Upper lobe of left lung (tissue), 6 donors: ENCODE results near the gene TMEM235. TPM values are rescaled to one million over a fixed set of nuclear protein-coding genes. Genes with fewer than 3 reads are reported as not detected.

Experiments
- ATAC-seq, 2 donors: fragments of 200-7000 bp; cut with Tn5 transposase; one replicate each; pipeline ENCODE4 v1.9.1; 2022; ENCODE audit warnings: mild to moderate bottlenecking in 2 of 2, moderate library complexity in 2 of 2; ENCODE audit not compliant: low FRiP score in 2 of 2
- DNase-seq, 2 donors: peaks; one replicate each; pipeline ENCODE4 v3.0.0-alpha.2; 2019 to 2020
- H3K27ac ChIP-seq, 4 donors: fragments of 200-600 bp; sonication (generic); one replicate each; pipeline ENCODE4 v1.5.1; 2016 to 2019
- H3K27me3 ChIP-seq, 4 donors: fragments of 200-600 bp; sonication (generic); one replicate each; pipeline ENCODE4 v1.5.1; 2017 to 2019
- H3K36me3 ChIP-seq, 4 donors: fragments of 200-600 bp; sonication (generic); one replicate each; pipeline ENCODE4 v1.5.1; 2016 to 2019
- H3K4me1 ChIP-seq, 4 donors: fragments of 200-600 bp; sonication (generic); one replicate each; pipeline ENCODE4 v1.5.1; 2018 to 2019
- H3K4me3 ChIP-seq, 4 donors: fragments of 200-600 bp; sonication (generic); one replicate each; pipeline ENCODE4 v1.5.1; 2017 to 2019; ENCODE audit warnings: mild to moderate bottlenecking in 2 of 4, moderate library complexity in 1 of 4
- H3K9me3 ChIP-seq, 4 donors: fragments of 200-600 bp; sonication (generic); one replicate each; pipeline ENCODE4 v1.5.1; 2018 to 2019
- EP300 ChIP-seq, 4 donors: sonication (generic); formaldehyde crosslinking; IDR thresholded peaks; one replicate each; pipeline ENCODE4 v1.5.1; 2017; ENCODE audit warnings: antibody characterized with exemption in 4 of 4, control low read depth in 2 of 4
- POLR2A ChIP-seq, 4 donors: fragments of 450-650 bp; IDR thresholded peaks; one replicate each; pipeline ENCODE4 v1.5.1; 2016 to 2017; ENCODE audit warnings: antibody characterized with exemption in 4 of 4, mild to moderate bottlenecking in 2 of 4
- POLR2AphosphoS5 ChIP-seq, 2 donors: sonication (generic); formaldehyde crosslinking; IDR thresholded peaks; one replicate each; pipeline ENCODE4 v1.5.1; 2017; ENCODE audit warnings: antibody characterized with exemption in 2 of 2
- WGBS, 2 donors: methylation state at CpG; one replicate each; pipeline ENCODE4 v1.1.5; 2017 to 2018; 5-methylcytosine and 5-hydroxymethylcytosine counted together
- total RNA-seq, 6 donors: library from RNA; depleted of rRNA in 4 of 6; stranded (reverse); fragments of >200 nt in 4 of 6; gene quantifications; one replicate each; pipeline versions ENCODE4 v1.1.0 to v1.2.1, GENCODE V29; 2016 to 2021
- TF ChIP-seq, protein P1 (sequence below), 6 experiments: fragments of 450-650 bp in 4 of 6; fragments of 200-600 bp in 2 of 6; sonication (generic) in 2 of 6; IDR thresholded peaks; one replicate each; pipeline ENCODE4 v1.5.1; 2016 to 2019; ENCODE audit warnings: antibody characterized with exemption in 6 of 6
- donor health status: DM: no; HTN: no; CAD: no; lungs with moderate emphysema.
- donor health status: DM: no; HTN: yes; CAD: no; lungs with severe emphysema.

Gene TMEM235
- total RNA-seq, 6 donors from 2014 or later = not detected

DNA sequence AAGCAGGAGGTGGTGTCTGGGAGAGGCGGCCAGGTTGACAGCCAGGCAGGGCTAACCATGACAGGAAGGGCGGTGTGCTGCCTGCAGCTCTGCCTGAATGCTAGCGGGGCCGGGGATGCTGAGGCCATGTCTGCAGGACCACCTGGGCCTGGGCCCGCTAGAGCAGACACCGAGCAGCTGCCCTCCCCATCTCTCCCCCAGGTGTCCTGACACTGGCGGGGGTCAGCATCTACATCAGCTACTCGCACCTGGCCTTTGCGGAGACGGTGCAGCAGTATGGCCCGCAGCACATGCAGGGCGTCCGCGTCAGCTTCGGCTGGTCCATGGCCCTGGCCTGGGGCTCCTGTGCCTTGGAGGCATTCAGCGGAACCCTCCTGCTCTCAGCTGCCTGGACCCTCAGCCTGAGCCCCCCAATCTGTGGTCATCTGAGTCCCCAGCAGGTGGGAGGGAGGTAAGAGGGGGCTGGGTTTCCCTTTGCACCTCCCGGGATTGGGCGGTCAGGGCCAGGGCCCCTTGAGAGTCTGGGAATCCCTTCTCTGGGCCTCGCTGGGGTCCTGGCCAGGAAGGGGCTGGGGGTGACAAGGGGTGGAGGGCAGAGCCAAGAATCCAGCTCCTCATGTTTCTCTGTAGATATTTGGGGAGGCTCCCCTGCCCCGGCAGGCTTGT, 7.5 kb downstream of the TMEM235 start:
- TF ChIP-seq POLR2AphosphoS5 (IDR thresholded peaks at IDR 0.05) (no peak), POLR2A (IDR thresholded peaks at IDR 0.05) (no peak), EP300 (IDR thresholded peaks at IDR 0.05) (no peak)
- TF ChIP-seq, protein P1, sequence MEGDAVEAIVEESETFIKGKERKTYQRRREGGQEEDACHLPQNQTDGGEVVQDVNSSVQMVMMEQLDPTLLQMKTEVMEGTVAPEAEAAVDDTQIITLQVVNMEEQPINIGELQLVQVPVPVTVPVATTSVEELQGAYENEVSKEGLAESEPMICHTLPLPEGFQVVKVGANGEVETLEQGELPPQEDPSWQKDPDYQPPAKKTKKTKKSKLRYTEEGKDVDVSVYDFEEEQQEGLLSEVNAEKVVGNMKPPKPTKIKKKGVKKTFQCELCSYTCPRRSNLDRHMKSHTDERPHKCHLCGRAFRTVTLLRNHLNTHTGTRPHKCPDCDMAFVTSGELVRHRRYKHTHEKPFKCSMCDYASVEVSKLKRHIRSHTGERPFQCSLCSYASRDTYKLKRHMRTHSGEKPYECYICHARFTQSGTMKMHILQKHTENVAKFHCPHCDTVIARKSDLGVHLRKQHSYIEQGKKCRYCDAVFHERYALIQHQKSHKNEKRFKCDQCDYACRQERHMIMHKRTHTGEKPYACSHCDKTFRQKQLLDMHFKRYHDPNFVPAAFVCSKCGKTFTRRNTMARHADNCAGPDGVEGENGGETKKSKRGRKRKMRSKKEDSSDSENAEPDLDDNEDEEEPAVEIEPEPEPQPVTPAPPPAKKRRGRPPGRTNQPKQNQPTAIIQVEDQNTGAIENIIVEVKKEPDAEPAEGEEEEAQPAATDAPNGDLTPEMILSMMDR (IDR thresholded peaks at IDR 0.05) = no peak

GRCh38 chr17:78239489-78239931, 8.1 kb downstream of the TMEM235 start:
- DNase-seq (no peak), ATAC-seq (no peak)
- Histone ChIP-seq H3K4me3 (no peak overlapping the region), H3K4me1 (peaks cover 0 to 6% (median 0%) of the 10 kb centered on the region in 4 donors), H3K36me3 (no peaks in the 10 kb centered on the region), H3K27ac (no peak overlapping the region), H3K27me3 (no peaks in the 10 kb centered on the region), H3K9me3 (no peaks in the 10 kb centered on the region)
- WGBS, 2 donors = 66 to 89% methylated on average over 3 to 9 of the region's 9 CpGs
- TF ChIP-seq EP300 (IDR thresholded peaks at IDR 0.05) = no peak
- TF ChIP-seq, protein P1 (IDR thresholded peaks at IDR 0.05) = no peak
- TF ChIP-seq POLR2A (IDR thresholded peaks at IDR 0.05) = no peak
- no peak for TF ChIP-seq POLR2AphosphoS5 (IDR thresholded peaks at IDR 0.05)

More for the DNA sequence above, 7.5 kb downstream of the TMEM235 start:
- Histone ChIP-seq H3K9me3 (no peaks in the 10 kb centered on the region), H3K4me3 (no peak overlapping the region), H3K27me3 (no peaks in the 10 kb centered on the region), H3K4me1 (peaks cover 0 to 6% (median 0%) of the 10 kb centered on the region in 4 donors), H3K36me3 (no peaks in the 10 kb centered on the region), H3K27ac (no peak overlapping the region)
- ATAC-seq (no peak), DNase-seq (no peak)
- WGBS, 2 donors = 90 to 96% methylated on average over 4 to 19 of the region's 20 CpGs

DNA sequence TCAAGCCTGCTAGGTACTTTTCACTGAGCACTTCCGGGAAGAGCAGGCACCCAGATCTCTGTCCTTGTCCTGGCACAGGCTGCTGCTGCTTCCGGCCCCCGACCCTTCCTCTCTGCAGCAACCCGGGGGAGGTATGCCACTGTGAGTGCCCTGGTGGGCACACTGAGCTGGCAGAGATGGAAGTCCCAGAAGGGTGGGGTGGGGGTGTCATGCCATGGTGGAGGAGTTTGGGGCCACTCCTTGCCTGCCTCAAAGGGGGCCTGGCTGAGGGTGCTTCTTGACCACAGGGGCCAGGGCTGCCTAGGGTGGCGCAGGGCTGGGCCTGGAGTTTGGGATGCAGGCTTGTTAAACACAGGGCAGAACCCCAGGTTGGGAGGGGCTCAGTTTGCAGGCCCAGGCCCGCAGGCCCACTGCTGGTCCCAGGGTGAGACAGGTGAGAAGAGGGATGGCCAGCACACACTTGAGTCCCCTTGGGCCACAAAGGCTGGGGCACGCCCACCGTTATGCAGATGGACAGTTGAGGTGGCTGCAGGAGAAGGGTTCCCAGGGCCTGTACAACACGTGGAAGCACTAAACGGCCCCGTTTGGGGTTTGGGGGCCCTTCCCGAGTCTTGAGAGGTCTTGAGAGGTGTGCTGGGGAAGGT, 8.7 kb downstream of the TMEM235 start:
- no peak overlapping the region for H3K4me3 ChIP-seq
- WGBS, 2 donors = 75 to 77% methylated on average over 8 to 12 of the region's 12 CpGs
- no peak for ATAC-seq
- TF ChIP-seq POLR2A (IDR thresholded peaks at IDR 0.05) = no peak
- TF ChIP-seq POLR2AphosphoS5 (IDR thresholded peaks at IDR 0.05) = no peak
- TF ChIP-seq, protein P1 (IDR thresholded peaks at IDR 0.05) = no peak
- no peak for TF ChIP-seq EP300 (IDR thresholded peaks at IDR 0.05)
- H3K4me1 ChIP-seq = peaks cover 0 to 6% (median 0%) of the 10 kb centered on the region in 4 donors
- H3K27me3 ChIP-seq = no peaks in the 10 kb centered on the region
- no peak for DNase-seq
- no peaks in the 10 kb centered on the region for H3K36me3 ChIP-seq
- H3K9me3 ChIP-seq = no peaks in the 10 kb centered on the region
- no peak overlapping the region for H3K27ac ChIP-seq

DNA sequence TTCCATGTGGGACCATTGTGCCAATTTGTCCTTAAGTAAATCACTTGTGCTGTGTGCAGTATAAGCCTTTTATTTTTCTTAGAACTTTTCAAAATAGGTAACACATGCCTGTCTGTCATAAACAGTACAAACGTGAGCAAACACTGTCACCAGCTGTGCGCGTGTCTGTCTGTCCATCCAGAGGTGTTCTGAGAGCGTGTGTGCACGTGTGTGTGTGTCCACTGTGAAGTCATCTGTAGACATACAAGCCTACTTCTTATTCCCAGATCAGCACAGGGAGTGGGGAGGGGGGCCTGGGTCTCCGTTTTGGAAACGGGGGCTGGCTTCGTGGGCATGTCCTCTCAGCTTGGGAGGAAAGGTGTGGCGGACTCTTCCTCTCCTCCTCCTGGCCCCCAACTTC, 9.4 kb downstream of the TMEM235 start:
- ATAC-seq (no peak), DNase-seq (no peak)
- H3K27me3 ChIP-seq = no peaks in the 10 kb centered on the region
- TF ChIP-seq POLR2A (IDR thresholded peaks at IDR 0.05) (no peak), EP300 (IDR thresholded peaks at IDR 0.05) (no peak), POLR2AphosphoS5 (IDR thresholded peaks at IDR 0.05) (no peak)
- TF ChIP-seq, protein P1 (IDR thresholded peaks at IDR 0.05) = no peak
- H3K4me1 ChIP-seq = peaks cover 0 to 6% (median 0%) of the 10 kb centered on the region in 4 donors
- no peaks in the 10 kb centered on the region for H3K9me3 ChIP-seq
- no peak overlapping the region for H3K4me3 ChIP-seq
- H3K27ac ChIP-seq = no peak overlapping the region
- H3K36me3 ChIP-seq = no peaks in the 10 kb centered on the region
- WGBS, 2 donors = 84 to 88% methylated on average over 9 of the region's 9 CpGs
